ENCODE measurements around the gene MAP1LC3C. TPM values are rescaled to one million over a fixed set of nuclear protein-coding genes. Genes with fewer than 3 reads are reported as not detected.
A peak's percentile ranks its signal among the peaks of the same experiment; 100 is the strongest.
"Not testable (repeated sequence)": the region's sequence is repeated elsewhere in the genome, so short reads cannot be mapped to it uniquely, and the experiment has no call there.

Gene MAP1LC3C
- total RNA-seq, 1 donor from 2014 or later = 5.7 TPM

DNA sequence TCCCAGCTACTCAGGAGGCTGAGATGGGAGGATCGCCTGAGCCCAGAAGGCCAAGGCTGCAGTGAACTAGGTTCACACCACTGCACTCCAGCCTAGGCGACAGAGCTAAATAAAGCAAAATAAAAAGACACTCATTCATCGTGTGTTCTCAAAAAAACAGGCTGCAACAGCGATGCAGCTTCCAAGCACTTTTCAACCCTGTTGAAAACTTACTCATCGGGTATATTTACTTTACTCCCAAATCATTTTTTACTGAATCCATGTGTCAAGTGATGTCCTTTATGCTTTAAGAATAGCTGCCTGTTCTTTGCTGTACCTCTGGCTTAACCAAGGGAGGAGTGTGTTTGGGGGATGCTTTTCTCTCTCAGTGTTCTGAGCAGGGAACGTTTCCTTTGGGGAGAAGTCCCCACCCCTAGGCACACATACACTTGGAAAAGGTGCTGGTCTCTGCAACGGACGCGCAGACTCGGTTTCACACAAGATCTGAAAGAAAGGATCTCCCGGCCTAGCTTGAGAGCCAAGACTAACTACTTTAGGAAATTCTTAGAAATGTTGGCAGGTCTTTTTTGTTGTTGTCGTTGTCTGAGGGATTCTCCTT is 1.4 kb downstream of the MAP1LC3C start:
- Histone ChIP-seq H3K9ac (ENCODE audit: low read depth in 1 of 3, low read length in 3 of 3) (no peak overlapping the region), H3K9me3 (ENCODE audit: control insufficient read depth in 3 of 3, low read length in 3 of 3) (no peaks in the 10 kb centered on the region), H3K27ac (ENCODE audit: low read depth, low read length) (no peak overlapping the region), H3K4me1 (ENCODE audit: control insufficient read depth in 3 of 3, insufficient read depth in 3 of 3, low read length in 3 of 3) (peaks cover 0 to 2% (median 0%) of the 10 kb centered on the region in 3 donors), H3K27me3 (ENCODE audit: control insufficient read depth in 3 of 3, insufficient read depth in 3 of 3, low read length in 3 of 3) (no peaks in the 10 kb centered on the region), H3K36me3 (ENCODE audit: control insufficient read depth in 3 of 3, insufficient read depth in 3 of 3, low read length in 3 of 3) (no peaks in the 10 kb centered on the region), H3K4me3 (ENCODE audit: low read length in 3 of 3) (no peak overlapping the region)

DNA sequence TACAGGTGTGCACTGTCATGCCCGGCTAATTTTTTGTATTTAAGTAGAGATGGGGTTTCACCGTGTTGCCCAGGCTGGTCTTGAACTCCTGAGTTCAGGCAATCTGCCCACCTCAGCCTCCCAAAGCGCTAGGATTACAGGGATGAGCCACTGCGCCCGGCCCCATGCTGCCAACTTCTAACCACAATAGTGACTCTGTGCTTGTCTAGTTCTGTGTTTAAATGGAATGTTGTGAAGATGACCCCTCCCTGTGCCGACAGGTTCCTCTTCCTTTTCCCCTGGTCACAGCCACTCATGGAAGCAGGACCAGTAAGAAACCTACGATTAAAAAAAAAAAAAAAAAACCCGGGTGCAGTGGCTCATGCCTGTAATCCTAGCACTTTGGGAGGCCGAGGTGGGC is 4.7 kb downstream of the MAP1LC3C start:
- Histone ChIP-seq H3K27me3 (ENCODE audit: control insufficient read depth in 3 of 3, insufficient read depth in 3 of 3, low read length in 3 of 3) (no peaks in the 10 kb centered on the region), H3K9ac (ENCODE audit: low read depth in 1 of 3, low read length in 3 of 3) (no peak overlapping the region), H3K9me3 (ENCODE audit: control insufficient read depth in 3 of 3, low read length in 3 of 3) (no peaks in the 10 kb centered on the region), H3K4me1 (ENCODE audit: control insufficient read depth in 3 of 3, insufficient read depth in 3 of 3, low read length in 3 of 3) (peaks cover 0 to 2% (median 0%) of the 10 kb centered on the region in 3 donors), H3K36me3 (ENCODE audit: control insufficient read depth in 3 of 3, insufficient read depth in 3 of 3, low read length in 3 of 3) (no peaks in the 10 kb centered on the region), H3K27ac (ENCODE audit: low read depth, low read length) (no peak overlapping the region), H3K4me3 (ENCODE audit: low read length in 3 of 3) (no peak overlapping the region)

DNA sequence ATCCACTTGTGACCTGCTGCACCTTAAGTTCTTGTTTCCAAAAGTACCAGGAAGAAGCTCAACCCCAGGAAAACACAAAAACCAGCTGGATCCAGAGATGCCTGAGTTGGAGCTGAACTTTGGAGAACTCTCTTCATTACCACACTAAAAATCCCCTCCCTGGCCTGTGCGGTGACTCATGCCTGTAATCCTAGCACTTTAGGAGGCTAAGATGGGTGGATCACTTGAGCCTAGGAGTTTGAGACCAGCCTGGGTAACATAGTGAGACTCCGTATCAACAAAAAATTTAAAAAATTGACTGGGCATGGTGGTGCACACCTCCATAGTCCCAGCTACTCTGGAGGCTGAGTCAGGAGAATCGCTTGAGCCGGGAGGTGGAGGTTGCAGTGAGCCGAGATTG is 6.2 kb downstream of the MAP1LC3C start:
- Histone ChIP-seq H3K27ac (ENCODE audit: low read depth, low read length) (no peak overlapping the region), H3K9me3 (ENCODE audit: control insufficient read depth in 3 of 3, low read length in 3 of 3) (no peaks in the 10 kb centered on the region), H3K9ac (ENCODE audit: low read depth in 1 of 3, low read length in 3 of 3) (no peak overlapping the region), H3K36me3 (ENCODE audit: control insufficient read depth in 3 of 3, insufficient read depth in 3 of 3, low read length in 3 of 3) (no peaks in the 10 kb centered on the region), H3K27me3 (ENCODE audit: control insufficient read depth in 3 of 3, insufficient read depth in 3 of 3, low read length in 3 of 3) (no peaks in the 10 kb centered on the region), H3K4me1 (ENCODE audit: control insufficient read depth in 3 of 3, insufficient read depth in 3 of 3, low read length in 3 of 3) (no peaks in the 10 kb centered on the region), H3K4me3 (ENCODE audit: low read length in 3 of 3) (no peak overlapping the region)

DNA sequence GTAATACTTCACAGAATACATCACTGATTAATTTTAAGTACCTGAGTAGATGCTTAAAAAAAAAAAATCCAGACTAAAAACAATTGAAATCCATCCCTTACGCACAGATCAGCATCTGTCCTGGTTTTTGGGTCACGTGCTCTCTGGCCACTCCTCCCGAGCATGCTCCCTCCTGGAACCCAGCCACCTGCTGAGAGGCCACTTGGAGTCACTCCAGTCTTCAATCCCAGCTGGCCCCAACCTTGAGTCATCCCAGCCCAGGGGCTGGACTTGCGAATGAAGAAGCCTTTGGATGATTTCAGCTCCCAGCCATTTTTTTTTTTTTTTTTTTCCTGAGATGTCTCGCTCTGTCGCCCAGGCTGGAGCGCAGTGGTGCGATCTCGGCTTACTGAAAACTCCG is 8.9 kb downstream of the MAP1LC3C start:
- Histone ChIP-seq H3K27ac (ENCODE audit: low read depth, low read length) (peak overlapping the region; percentile 25), H3K9me3 (ENCODE audit: control insufficient read depth in 3 of 3, low read length in 3 of 3) (no peaks in the 10 kb centered on the region)

DNA sequence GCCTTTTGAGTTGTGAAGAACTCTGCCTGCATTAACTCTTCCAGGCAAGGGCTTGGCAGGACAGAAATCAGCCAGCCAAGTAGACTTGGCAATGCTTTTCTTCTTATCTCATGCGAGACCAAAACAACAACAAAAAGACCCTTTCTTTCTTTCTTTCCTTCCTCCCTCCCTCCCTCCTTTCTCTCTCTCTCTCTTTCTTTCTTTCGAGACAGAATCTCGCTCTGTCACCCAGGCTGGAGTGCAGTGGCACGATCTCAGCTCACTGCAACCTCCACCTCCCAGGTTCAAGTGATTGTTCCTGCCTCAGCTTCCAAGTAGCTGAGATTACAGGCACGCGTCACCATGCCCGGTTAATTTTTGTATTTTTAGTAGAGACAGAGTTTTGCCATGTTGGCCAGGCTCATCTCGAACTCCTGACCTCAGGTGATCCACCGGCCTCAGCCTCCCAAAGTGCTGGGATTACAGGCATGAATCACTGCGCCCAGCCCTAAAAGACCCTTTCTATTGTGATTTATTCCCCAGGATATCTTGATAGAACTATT is 10.4 kb downstream of the MAP1LC3C start:
- not testable (repeated sequence) for H3K9ac ChIP-seq (ENCODE audit: low read depth in 1 of 3, low read length in 3 of 3); H3K36me3 ChIP-seq (ENCODE audit: control insufficient read depth in 3 of 3, insufficient read depth in 3 of 3, low read length in 3 of 3); H3K9me3 ChIP-seq (ENCODE audit: control insufficient read depth in 3 of 3, low read length in 3 of 3); H3K4me3 ChIP-seq (ENCODE audit: low read length in 3 of 3); H3K27ac ChIP-seq (ENCODE audit: low read depth, low read length); H3K4me1 ChIP-seq (ENCODE audit: control insufficient read depth in 3 of 3, insufficient read depth in 3 of 3, low read length in 3 of 3); H3K27me3 ChIP-seq (ENCODE audit: control insufficient read depth in 3 of 3, insufficient read depth in 3 of 3, low read length in 3 of 3)

More for the DNA sequence above, 8.9 kb downstream of the MAP1LC3C start:
- no peak overlapping the region for H3K4me3 ChIP-seq (ENCODE audit: low read length in 3 of 3)
- no peaks in the 10 kb centered on the region for H3K36me3 ChIP-seq (ENCODE audit: control insufficient read depth in 3 of 3, insufficient read depth in 3 of 3, low read length in 3 of 3)
- H3K27me3 ChIP-seq (ENCODE audit: control insufficient read depth in 3 of 3, insufficient read depth in 3 of 3, low read length in 3 of 3) = no peaks in the 10 kb centered on the region
- no peaks in the 10 kb centered on the region for H3K4me1 ChIP-seq (ENCODE audit: control insufficient read depth in 3 of 3, insufficient read depth in 3 of 3, low read length in 3 of 3)
- no peak overlapping the region for H3K9ac ChIP-seq (ENCODE audit: low read depth in 1 of 3, low read length in 3 of 3)

DNA sequence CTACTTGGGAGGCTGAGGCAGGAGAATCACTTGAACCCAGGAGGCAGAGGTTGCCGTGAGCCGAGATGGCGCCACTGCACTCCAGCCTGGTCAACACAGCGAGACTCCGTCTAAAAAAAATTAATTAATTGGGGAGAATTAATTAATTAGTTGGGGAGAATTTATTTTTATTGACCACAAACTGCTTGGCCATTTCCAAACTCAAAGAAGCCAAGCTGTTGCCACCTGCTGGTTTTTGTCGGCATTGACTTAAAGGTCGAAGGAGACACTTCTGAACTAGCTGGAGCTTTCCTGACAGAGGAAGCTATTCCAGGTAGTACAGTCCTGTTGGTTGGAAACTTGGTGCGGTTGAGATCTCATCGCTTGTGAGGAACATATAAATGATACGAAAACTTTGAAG is 13.1 kb downstream of the MAP1LC3C start:
- Histone ChIP-seq H3K4me1 (ENCODE audit: control insufficient read depth in 3 of 3, insufficient read depth in 3 of 3, low read length in 3 of 3) (no peaks in the 10 kb centered on the region), H3K36me3 (ENCODE audit: control insufficient read depth in 3 of 3, insufficient read depth in 3 of 3, low read length in 3 of 3) (no peaks in the 10 kb centered on the region), H3K27ac (ENCODE audit: low read depth, low read length) (no peak overlapping the region), H3K9me3 (ENCODE audit: control insufficient read depth in 3 of 3, low read length in 3 of 3) (no peaks in the 10 kb centered on the region), H3K9ac (ENCODE audit: low read depth in 1 of 3, low read length in 3 of 3) (no peak overlapping the region), H3K4me3 (ENCODE audit: low read length in 3 of 3) (no peak overlapping the region), H3K27me3 (ENCODE audit: control insufficient read depth in 3 of 3, insufficient read depth in 3 of 3, low read length in 3 of 3) (no peaks in the 10 kb centered on the region)

DNA sequence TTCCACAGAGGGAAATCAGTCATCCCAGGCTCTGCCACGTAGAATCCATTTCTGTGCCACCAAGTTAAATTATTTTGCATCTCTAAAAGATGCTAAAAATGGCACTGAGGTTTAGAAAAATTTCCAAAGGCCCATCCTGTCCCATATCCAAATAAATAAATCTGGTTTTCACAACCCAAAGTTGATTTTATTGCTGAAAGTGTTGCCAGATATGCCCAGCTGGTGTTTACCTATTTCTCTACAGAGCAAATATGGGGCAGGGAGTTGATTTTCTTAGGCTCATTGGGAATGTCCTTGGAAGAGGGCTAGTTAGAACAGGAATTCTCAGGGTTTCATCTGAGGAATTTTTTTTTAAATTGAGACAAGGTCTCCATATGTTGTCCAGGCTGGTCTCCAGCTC is 19.0 kb downstream of the MAP1LC3C start:
- Histone ChIP-seq H3K9me3 (ENCODE audit: control insufficient read depth in 3 of 3, low read length in 3 of 3) (no peaks in the 10 kb centered on the region), H3K4me3 (ENCODE audit: low read length in 3 of 3) (no peak overlapping the region), H3K36me3 (ENCODE audit: control insufficient read depth in 3 of 3, insufficient read depth in 3 of 3, low read length in 3 of 3) (no peaks in the 10 kb centered on the region), H3K27ac (ENCODE audit: low read depth, low read length) (no peak overlapping the region), H3K9ac (ENCODE audit: low read depth in 1 of 3, low read length in 3 of 3) (no peak overlapping the region), H3K27me3 (ENCODE audit: control insufficient read depth in 3 of 3, insufficient read depth in 3 of 3, low read length in 3 of 3) (no peaks in the 10 kb centered on the region), H3K4me1 (ENCODE audit: control insufficient read depth in 3 of 3, insufficient read depth in 3 of 3, low read length in 3 of 3) (no peaks in the 10 kb centered on the region)

DNA sequence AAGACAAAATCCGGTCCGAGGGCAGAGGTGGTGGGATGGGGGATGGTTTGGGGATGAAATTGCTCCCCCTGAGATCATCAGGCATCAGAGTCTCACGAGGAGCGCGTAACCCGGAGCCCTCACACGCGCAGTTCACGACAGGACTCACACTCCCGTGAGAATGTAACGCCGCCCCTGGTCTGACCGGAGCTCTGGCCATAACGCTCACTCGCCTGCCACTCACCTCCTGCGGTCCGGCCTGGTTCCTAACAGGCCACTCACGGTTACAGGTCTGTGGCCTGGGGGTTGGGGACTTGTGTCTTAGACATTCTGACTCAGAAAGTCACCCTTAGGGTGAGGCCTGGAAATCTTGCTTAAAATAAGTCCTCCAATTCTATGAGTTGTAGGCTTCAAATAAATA is 19.8 kb downstream of the MAP1LC3C start:
- no peak overlapping the region for H3K27ac ChIP-seq (ENCODE audit: low read depth, low read length)
- H3K27me3 ChIP-seq (ENCODE audit: control insufficient read depth in 3 of 3, insufficient read depth in 3 of 3, low read length in 3 of 3) = no peaks in the 10 kb centered on the region
- H3K4me3 ChIP-seq (ENCODE audit: low read length in 3 of 3) = no peak overlapping the region
- H3K4me1 ChIP-seq (ENCODE audit: control insufficient read depth in 3 of 3, insufficient read depth in 3 of 3, low read length in 3 of 3) = no peaks in the 10 kb centered on the region
- H3K9ac ChIP-seq (ENCODE audit: low read depth in 1 of 3, low read length in 3 of 3) = no peak overlapping the region
- H3K9me3 ChIP-seq (ENCODE audit: control insufficient read depth in 3 of 3, low read length in 3 of 3) = no peaks in the 10 kb centered on the region
- H3K36me3 ChIP-seq (ENCODE audit: control insufficient read depth in 3 of 3, insufficient read depth in 3 of 3, low read length in 3 of 3) = no peaks in the 10 kb centered on the region

DNA sequence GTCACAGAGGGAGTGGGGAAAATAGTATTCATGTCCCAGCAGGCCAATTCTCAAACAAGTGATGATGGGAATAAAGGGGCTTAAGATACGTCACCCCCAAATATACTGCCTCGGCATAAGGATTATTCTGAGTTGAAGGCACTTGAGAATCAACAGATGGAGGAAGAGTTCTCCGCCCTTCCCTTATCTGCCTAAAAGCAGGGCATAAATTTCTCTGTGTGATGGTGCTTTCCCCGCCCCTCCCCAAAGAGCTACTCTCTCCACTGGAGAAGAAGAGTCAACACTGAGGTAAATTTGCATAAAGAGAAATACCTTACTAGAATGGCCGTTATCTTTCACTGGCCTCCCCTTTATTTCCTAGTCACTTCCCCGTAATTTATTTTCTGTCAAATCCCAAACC is 22.7 kb downstream of the MAP1LC3C start:
- no peak overlapping the region for H3K27ac ChIP-seq (ENCODE audit: low read depth, low read length)
- H3K4me3 ChIP-seq (ENCODE audit: low read length in 3 of 3) = no peak overlapping the region
- H3K9me3 ChIP-seq (ENCODE audit: control insufficient read depth in 3 of 3, low read length in 3 of 3) = no peaks in the 10 kb centered on the region
- no peaks in the 10 kb centered on the region for H3K4me1 ChIP-seq (ENCODE audit: control insufficient read depth in 3 of 3, insufficient read depth in 3 of 3, low read length in 3 of 3)
- no peaks in the 10 kb centered on the region for H3K27me3 ChIP-seq (ENCODE audit: control insufficient read depth in 3 of 3, insufficient read depth in 3 of 3, low read length in 3 of 3)
- H3K36me3 ChIP-seq (ENCODE audit: control insufficient read depth in 3 of 3, insufficient read depth in 3 of 3, low read length in 3 of 3) = no peaks in the 10 kb centered on the region
- H3K9ac ChIP-seq (ENCODE audit: low read depth in 1 of 3, low read length in 3 of 3) = no peak overlapping the region

DNA sequence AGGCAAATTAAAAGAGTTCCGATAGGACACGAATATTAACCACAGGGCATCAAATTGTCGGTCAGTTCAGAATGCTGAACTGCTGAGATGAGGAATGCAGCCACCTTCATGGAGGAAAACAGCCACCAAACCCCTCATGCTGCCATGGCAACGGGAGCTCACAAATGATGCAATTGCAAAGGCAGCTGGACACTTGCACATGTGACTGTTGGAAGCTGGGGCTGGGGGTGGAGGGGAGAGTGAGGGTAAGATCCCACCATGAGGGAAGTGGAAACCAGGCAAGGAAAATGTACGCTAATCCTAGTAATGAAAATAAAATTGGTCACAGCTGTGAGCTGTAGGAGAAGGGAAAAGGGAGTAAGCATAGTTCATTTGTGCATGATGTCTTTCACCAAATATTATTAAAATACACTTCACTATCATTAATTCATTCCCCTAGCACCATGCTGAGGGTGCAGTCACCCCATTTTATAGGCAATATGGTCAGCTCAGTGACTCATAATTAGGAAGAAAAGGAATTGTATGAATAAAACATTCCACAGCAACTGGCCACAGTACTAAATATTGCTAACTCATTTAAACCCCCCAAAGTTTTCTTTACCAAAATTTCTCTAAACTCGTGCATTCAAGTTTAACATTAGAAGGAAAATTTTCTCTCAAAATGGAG is 26.1 kb downstream of the MAP1LC3C start:
- no peak overlapping the region for H3K9ac ChIP-seq (ENCODE audit: low read depth in 1 of 3, low read length in 3 of 3)
- no peak overlapping the region for H3K4me3 ChIP-seq (ENCODE audit: low read length in 3 of 3)
- no peaks in the 10 kb centered on the region for H3K36me3 ChIP-seq (ENCODE audit: control insufficient read depth in 3 of 3, insufficient read depth in 3 of 3, low read length in 3 of 3)
- H3K9me3 ChIP-seq (ENCODE audit: control insufficient read depth in 3 of 3, low read length in 3 of 3) = no peaks in the 10 kb centered on the region
- no peak overlapping the region for H3K27ac ChIP-seq (ENCODE audit: low read depth, low read length)
- H3K4me1 ChIP-seq (ENCODE audit: control insufficient read depth in 3 of 3, insufficient read depth in 3 of 3, low read length in 3 of 3) = no peaks in the 10 kb centered on the region
- no peaks in the 10 kb centered on the region for H3K27me3 ChIP-seq (ENCODE audit: control insufficient read depth in 3 of 3, insufficient read depth in 3 of 3, low read length in 3 of 3)
